ENCODE results near the gene ALCAM.

- no peak for TF ChIP-seq CTCF (IDR thresholded peaks at IDR 0.05; ENCODE audit: control extremely low read depth in 1 of 3, insufficient read depth in 1 of 3, low read depth in 1 of 3, low read length in 3 of 3)
- no peak for TF ChIP-seq MAX (IDR thresholded peaks at IDR 0.05)
- TF ChIP-seq EP300 (IDR thresholded peaks at IDR 0.05; ENCODE audit: borderline replicate concordance in 1 of 2, low read depth in 2 of 2, low read length in 2 of 2) = no peak
These were observed 9.2 kb downstream of the ALCAM start for GRCh38 chr3:105375750-105376511.

All from H1 (cell line).